A549 (cell line): Measurements from ENCODE around the gene SCFD1. TPM values are rescaled to one million over a fixed set of nuclear protein-coding genes. Genes with fewer than 3 reads are reported as not detected.

ENCODE experiments used
- ATAC-seq, 2 experiments: fragments of 200-7000 bp in 1 of 2; fragments of >200 bp in 1 of 2; cut with Nextera tagmentation in 1 of 2; cut with Tn5 transposase in 1 of 2; 3 replicates each; pipeline versions ENCODE4 v1.8.0 to v1.9.1; 2018 to 2020; ENCODE audit warnings: mild to moderate bottlenecking in 1 of 2, moderate library complexity in 1 of 2
- CTCF ChIA-PET: fragments of 300-600 bp; sonication (Branson Sonifier 250); formaldehyde crosslinking; extraction: SDS; loops from one replicate; lab custom pipeline; 2021; ENCODE audit warnings: antibody characterized with exemption, inconsistent platforms; lab: Yijun Ruan, JAX
- POLR2A ChIA-PET: fragments of 350-600 bp; formaldehyde crosslinking; extraction: SDS; loops from one replicate; lab custom pipeline; 2021; ENCODE audit warnings: antibody characterized with exemption, inconsistent platforms; lab: Yijun Ruan, JAX
- DNase-seq, 2 experiments: peaks; one replicate each; pipeline versions ENCODE4 v3.0.0 to v3.0.0-alpha.2; 2011 to 2016; ENCODE audit warnings: low read depth in 1 of 2, low spot score in 1 of 2
- FAIRE-seq: peaks from 2 replicates; lab custom pipeline; 2011; peaks lifted over from hg19 to GRCh38; lab: Jason Lieb, UNC
- H3K27ac ChIP-seq, 2 experiments: fragments of >200 bp; sonication (Bioruptor Twin); formaldehyde crosslinking; 3 replicates each; pipeline ENCODE4 v1.5.1; 2016 to 2017
- H3K4me1 ChIP-seq: fragments of >200 bp; sonication (Bioruptor Twin); formaldehyde crosslinking; 3 replicates; pipeline ENCODE4 v1.6.1; 2016
- H3K4me2 ChIP-seq: fragments of >200 bp; sonication (Bioruptor Twin); formaldehyde crosslinking; 3 replicates; pipeline ENCODE4 v1.6.1; 2016
- H3K4me3 ChIP-seq: fragments of >200 bp; sonication (Bioruptor Twin); formaldehyde crosslinking; 3 replicates; pipeline ENCODE4 v1.5.1; 2016
- H3K9me3 ChIP-seq: fragments of >200 bp; sonication (Bioruptor Twin); formaldehyde crosslinking; 3 replicates; pipeline ENCODE4 v1.6.1; 2016
- BHLHE40 ChIP-seq: IDR thresholded peaks from 2 replicates; pipeline ENCODE4 v1.6.1; 2012; ENCODE audit warnings: low read depth, low read length, inconsistent platforms
- CHD4 ChIP-seq: fragments of 200-600 bp; sonication (generic); IDR thresholded peaks from 2 replicates; pipeline ENCODE4 v1.6.1; 2016; ENCODE audit warnings: antibody characterized with exemption, mild to moderate bottlenecking, borderline replicate concordance
- ESRRA ChIP-seq: fragments of 150-350 bp; IDR thresholded peaks from 2 replicates; pipeline ENCODE4 v1.6.1; 2014; ENCODE audit warnings: mild to moderate bottlenecking, low read length, borderline replicate concordance
- FOXS1 ChIP-seq: fragments of 250-450 bp; sonication (Bioruptor Pico); IDR thresholded peaks from 2 replicates; pipeline ENCODE4 v1.5.0; 2020; ENCODE audit warnings: mild to moderate bottlenecking, moderate library complexity
- GATA3 ChIP-seq: IDR thresholded peaks from 2 replicates; pipeline ENCODE4 v1.6.1; 2012; ENCODE audit warnings: borderline replicate concordance
- HDAC2 ChIP-seq: fragments of 200-600 bp; sonication (generic); IDR thresholded peaks from 2 replicates; pipeline ENCODE4 v1.6.1; 2016
- HOXA7 ChIP-seq: fragments of 250-450 bp; sonication (Bioruptor Pico); IDR thresholded peaks from 2 replicates; pipeline ENCODE4 v1.5.0; 2020; ENCODE audit warnings: mild to moderate bottlenecking, moderate library complexity
- KDM1A ChIP-seq: fragments of 200-600 bp; sonication (generic); IDR thresholded peaks from 2 replicates; pipeline ENCODE4 v1.6.1; 2016; ENCODE audit warnings: low read depth, mild to moderate bottlenecking
- NFE2L2 ChIP-seq: fragments of 150-350 bp; conservative IDR thresholded peaks from 2 replicates; pipeline ENCODE4 v1.6.1; 2014; ENCODE audit warnings: low read length
- POLR2A ChIP-seq: IDR thresholded peaks from 2 replicates; pipeline ENCODE4 v1.6.1; 2012; ENCODE audit warnings: mild to moderate bottlenecking, low read length
- POLR2AphosphoS2 ChIP-seq: conservative IDR thresholded peaks from 2 replicates; pipeline ENCODE4 v1.6.1; 2012; ENCODE audit warnings: low read length, improper control_type of control experiment, inconsistent platforms
- RAD21 ChIP-seq, 2 experiments: fragments of >200 bp in 1 of 2; sonication (Bioruptor Twin) in 1 of 2; formaldehyde crosslinking in 1 of 2; IDR thresholded peaks in 1 of 2; conservative IDR thresholded peaks in 1 of 2; 2 replicates in 1 of 2; 3 replicates in 1 of 2; pipeline ENCODE4 v1.6.1; 2012 to 2018; ENCODE audit warnings: inconsistent platforms in 1 of 2
- RCOR1 ChIP-seq: fragments of 150-350 bp; IDR thresholded peaks from 2 replicates; pipeline ENCODE4 v1.6.1; 2014; ENCODE audit warnings: antibody characterized with exemption, low read length, low read depth
- SMC3 ChIP-seq: fragments of >200 bp; sonication (Bioruptor Twin); formaldehyde crosslinking; IDR thresholded peaks from 3 replicates; pipeline ENCODE4 v1.6.1; 2018; ENCODE audit warnings: inconsistent platforms
- WGBS: methylation state at CpG from one replicate; pipeline ENCODE4 v1.1.6; 2017; ENCODE audit errors: missing lambda C conversion rate; 5-methylcytosine and 5-hydroxymethylcytosine counted together
- polyA plus RNA-seq, 4 experiments: library from polyadenylated mRNA; depleted of rRNA in 3 of 4; stranded (reverse); fragments of >200 nt; fragmentation: RNase III in 1 of 4; extraction: RNeasy Plus Mini Kit Qiagen cat#74134 plus additional on column Dnase treatment in 1 of 4; gene quantifications; 2 replicates in 3 of 4; 3 replicates in 1 of 4; pipeline ENCODE4 v1.2.3, GENCODE V29; 2011 to 2017
- TF ChIP-seq, protein P1 (sequence below): fragments of >200 bp; sonication (Bioruptor Twin); formaldehyde crosslinking; IDR thresholded peaks from 3 replicates; pipeline ENCODE4 v1.6.1; 2016
- TF ChIP-seq, protein P2 (sequence below): fragments of >200 bp; sonication (Bioruptor Twin); formaldehyde crosslinking; IDR thresholded peaks from 2 replicates; pipeline ENCODE4 v1.6.1; 2016
- TF ChIP-seq, protein P3 (sequence below): fragments of 250-450 bp; sonication (Bioruptor Pico); IDR thresholded peaks from 2 replicates; pipeline ENCODE4 v1.5.0; 2021; ENCODE audit warnings: mild to moderate bottlenecking, moderate library complexity, borderline replicate concordance
- TF ChIP-seq, protein P4 (sequence below): fragments of 200-600 bp; sonication (generic); IDR thresholded peaks from 2 replicates; pipeline ENCODE4 v1.6.1; 2016; ENCODE audit warnings: antibody characterized with exemption, mild to moderate bottlenecking, moderate library complexity

The SCFD1 gene
- polyA plus RNA-seq, 2 of the 4 experiments (the other 2 are of a cell fraction), result 52.1 to 158 TPM

DNA sequence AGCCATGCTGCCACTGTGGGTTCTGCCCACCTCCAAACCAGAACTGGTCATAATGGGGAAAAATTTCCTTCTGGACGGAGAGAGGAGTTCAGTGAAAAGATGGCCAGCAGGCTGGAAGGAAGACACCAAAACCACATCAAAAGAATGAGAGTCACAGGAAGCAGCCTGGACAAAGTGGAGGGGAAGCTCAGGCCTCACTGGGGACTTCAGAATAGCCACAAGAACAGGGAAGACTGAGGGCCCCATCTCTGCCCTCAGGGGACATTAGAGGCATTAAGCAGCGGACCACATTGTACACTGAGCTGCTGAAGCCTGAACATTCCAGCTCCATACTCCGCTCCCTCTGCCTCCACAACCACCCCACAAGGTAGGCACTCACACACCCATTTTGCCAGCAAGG, 132.7 kb downstream of the SCFD1 start:
- WGBS, result 67% methylated on average over 3 of the region's 3 CpGs
- CTCF ChIA-PET, result interaction anchor here (1.0 kb wide), 1 partner anchor 15 kb away, joined by 3 read pairs; no protein-coding TSS in a partner anchor
- TF ChIP-seq, protein P1, sequence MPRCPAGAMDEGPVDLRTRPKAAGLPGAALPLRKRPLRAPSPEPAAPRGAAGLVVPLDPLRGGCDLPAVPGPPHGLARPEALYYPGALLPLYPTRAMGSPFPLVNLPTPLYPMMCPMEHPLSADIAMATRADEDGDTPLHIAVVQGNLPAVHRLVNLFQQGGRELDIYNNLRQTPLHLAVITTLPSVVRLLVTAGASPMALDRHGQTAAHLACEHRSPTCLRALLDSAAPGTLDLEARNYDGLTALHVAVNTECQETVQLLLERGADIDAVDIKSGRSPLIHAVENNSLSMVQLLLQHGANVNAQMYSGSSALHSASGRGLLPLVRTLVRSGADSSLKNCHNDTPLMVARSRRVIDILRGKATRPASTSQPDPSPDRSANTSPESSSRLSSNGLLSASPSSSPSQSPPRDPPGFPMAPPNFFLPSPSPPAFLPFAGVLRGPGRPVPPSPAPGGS, result no peak
- TF ChIP-seq HOXA7, result no peak
- TF ChIP-seq BHLHE40, result no peak
- no peak for TF ChIP-seq NFE2L2
- TF ChIP-seq, protein P2, sequence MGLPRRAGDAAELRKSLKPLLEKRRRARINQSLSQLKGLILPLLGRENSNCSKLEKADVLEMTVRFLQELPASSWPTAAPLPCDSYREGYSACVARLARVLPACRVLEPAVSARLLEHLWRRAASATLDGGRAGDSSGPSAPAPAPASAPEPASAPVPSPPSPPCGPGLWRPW, result no peak
- TF ChIP-seq RCOR1, result no peak
- TF ChIP-seq, protein P3, sequence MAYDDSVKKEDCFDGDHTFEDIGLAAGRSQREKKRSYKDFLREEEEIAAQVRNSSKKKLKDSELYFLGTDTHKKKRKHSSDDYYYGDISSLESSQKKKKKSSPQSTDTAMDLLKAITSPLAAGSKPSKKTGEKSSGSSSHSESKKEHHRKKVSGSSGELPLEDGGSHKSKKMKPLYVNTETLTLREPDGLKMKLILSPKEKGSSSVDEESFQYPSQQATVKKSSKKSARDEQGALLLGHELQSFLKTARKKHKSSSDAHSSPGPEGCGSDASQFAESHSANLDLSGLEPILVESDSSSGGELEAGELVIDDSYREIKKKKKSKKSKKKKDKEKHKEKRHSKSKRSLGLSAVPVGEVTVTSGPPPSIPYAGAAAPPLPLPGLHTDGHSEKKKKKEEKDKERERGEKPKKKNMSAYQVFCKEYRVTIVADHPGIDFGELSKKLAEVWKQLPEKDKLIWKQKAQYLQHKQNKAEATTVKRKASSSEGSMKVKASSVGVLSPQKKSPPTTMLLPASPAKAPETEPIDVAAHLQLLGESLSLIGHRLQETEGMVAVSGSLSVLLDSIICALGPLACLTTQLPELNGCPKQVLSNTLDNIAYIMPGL (CRISPR knock-in tag), result no peak
- no peak for TF ChIP-seq POLR2A
- TF ChIP-seq, all 56 proteins: peak for 0
- FAIRE-seq, result no peak
- H3K4me2 ChIP-seq, result no peak overlapping the region
- no peak for ATAC-seq
- DNase-seq, result no peak
- no peaks in the 10 kb centered on the region for H3K4me1 ChIP-seq
- no peaks in the 10 kb centered on the region for H3K9me3 ChIP-seq
- no peak overlapping the region for H3K4me3 ChIP-seq
- H3K27ac ChIP-seq, result no peak overlapping the region
- POLR2A ChIA-PET, result no interaction called here

DNA sequence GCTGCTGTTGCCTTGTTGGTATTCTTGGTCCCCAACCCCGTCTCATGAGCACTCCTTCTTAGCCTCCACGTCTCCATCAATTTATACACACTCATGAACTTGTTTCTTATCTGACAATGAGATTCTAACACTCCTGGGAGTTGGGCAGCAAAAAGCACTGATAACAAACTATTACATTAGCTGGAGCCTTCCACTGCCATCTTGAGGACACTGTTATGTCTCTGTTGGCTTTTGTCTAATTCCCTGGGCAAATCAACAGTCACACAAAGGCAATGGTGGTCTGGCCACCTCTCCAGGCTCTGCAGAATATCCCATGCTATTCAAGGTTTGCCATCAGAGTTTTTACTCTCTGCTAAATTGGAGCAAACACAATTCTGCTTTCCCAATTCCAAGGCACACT, 134.5 kb downstream of the SCFD1 start:
- no peak for ATAC-seq
- FAIRE-seq, result no peak
- Histone ChIP-seq H3K4me2 (no peak overlapping the region), H3K4me3 (no peak overlapping the region), H3K4me1 (no peaks in the 10 kb centered on the region), H3K9me3 (peaks cover 7% of the 10 kb centered on the region; the same call in 2 of the 3 replicates), H3K27ac (no peak overlapping the region)
- CTCF ChIA-PET, result no interaction called here
- TF ChIP-seq NFE2L2 (no peak), ESRRA (no peak), HDAC2 (no peak), RAD21 (conservative IDR thresholded peaks at IDR 0.05 in 1 of 2, IDR thresholded peaks at IDR 0.05 in 1 of 2) (0 out of 5 replicates have a peak, but pooled peaks of 1 of the 2 experiments have one; percentile 15), GATA3 (no peak)
- WGBS, result 7% methylated on average over 2 of the region's 2 CpGs
- no peak for DNase-seq
- POLR2A ChIA-PET, result no interaction called here

DNA sequence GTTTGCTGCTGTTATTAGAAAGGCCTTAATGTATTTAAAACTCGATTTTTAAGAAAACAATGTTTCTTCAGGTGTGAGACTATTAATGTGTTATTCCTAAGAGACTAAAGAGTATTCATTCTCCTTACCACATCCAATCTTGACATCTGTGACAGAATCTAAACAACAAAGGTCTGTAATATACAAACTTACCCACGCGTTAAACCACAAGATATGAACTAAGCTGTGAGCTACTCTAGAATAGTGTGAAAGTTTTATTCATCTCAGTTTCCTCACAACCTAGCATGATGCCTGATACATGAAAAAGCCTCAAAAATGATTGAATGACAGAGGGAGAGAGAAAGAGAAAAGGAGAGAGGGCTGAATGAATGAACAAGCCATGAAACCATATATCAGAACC, 135.0 kb downstream of the SCFD1 start:
- Histone ChIP-seq H3K9me3 (peaks cover 11% of the 10 kb centered on the region), H3K27ac (no peak overlapping the region), H3K4me3 (no peak overlapping the region), H3K4me2 (no peak overlapping the region), H3K4me1 (no peaks in the 10 kb centered on the region)
- FAIRE-seq (no peak), DNase-seq (no peak), ATAC-seq (no peak)
- ChIA-PET CTCF (no interaction called here), POLR2A (no interaction called here)
- TF ChIP-seq RCOR1 (no peak), POLR2A (no peak), CHD4 (no peak), SMC3 (no peak)
- 19% methylated on average over 3 of the region's 3 CpGs for WGBS

DNA sequence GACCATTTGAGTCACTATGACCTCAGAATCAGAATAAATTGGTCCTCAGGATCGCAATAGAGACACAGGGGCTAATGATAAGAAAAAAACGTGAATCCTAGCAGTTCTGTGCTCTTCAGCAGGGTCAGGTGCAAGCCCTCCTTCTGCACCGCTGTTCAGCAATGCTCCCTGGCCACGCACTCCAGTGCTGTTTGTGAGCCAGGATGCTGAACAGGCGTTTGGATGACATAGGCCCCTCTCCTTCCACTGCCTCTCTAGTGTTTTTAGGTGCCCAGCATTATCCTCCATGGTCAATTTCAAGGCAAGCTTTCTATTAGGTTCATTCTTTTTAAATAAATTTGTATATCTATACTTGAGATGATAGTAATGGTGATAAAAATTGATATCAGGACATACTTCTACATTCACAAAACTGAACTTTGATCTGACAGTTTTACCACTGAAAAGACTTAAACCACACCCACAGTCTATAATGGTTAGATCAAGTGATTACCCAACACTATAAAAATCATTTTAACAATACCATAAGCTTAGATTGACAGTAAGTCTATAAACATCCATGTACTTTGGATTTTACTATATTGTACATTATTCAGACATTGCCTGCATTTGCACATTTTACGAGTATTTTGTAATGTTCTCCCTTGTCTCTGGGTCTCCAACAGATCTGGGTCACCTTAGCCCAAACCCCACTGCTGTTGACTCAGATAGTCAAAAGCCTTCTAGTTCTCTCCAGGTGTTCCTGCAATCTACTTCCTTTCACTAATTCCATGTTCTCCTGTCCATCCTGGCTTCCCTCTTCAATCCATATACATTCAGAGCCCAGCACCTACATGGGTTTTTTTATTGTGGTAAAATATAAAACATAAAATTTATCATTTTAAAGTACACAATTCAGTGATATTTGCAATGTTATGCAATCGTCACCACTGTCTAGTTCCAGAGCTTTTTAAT, 137.3 kb downstream of the SCFD1 start:
- FAIRE-seq (no peak), DNase-seq (no peak)
- Histone ChIP-seq H3K4me1 (no peaks in the 10 kb centered on the region), H3K27ac (no peak overlapping the region), H3K4me2 (no peak overlapping the region)
- 24% methylated on average over 7 of the region's 7 CpGs for WGBS
- TF ChIP-seq FOXS1 (CRISPR knock-in tag) (no peak), KDM1A (no peak), CHD4 (no peak), POLR2AphosphoS2 (no peak), HOXA7 (no peak)
- TF ChIP-seq, protein P4, sequence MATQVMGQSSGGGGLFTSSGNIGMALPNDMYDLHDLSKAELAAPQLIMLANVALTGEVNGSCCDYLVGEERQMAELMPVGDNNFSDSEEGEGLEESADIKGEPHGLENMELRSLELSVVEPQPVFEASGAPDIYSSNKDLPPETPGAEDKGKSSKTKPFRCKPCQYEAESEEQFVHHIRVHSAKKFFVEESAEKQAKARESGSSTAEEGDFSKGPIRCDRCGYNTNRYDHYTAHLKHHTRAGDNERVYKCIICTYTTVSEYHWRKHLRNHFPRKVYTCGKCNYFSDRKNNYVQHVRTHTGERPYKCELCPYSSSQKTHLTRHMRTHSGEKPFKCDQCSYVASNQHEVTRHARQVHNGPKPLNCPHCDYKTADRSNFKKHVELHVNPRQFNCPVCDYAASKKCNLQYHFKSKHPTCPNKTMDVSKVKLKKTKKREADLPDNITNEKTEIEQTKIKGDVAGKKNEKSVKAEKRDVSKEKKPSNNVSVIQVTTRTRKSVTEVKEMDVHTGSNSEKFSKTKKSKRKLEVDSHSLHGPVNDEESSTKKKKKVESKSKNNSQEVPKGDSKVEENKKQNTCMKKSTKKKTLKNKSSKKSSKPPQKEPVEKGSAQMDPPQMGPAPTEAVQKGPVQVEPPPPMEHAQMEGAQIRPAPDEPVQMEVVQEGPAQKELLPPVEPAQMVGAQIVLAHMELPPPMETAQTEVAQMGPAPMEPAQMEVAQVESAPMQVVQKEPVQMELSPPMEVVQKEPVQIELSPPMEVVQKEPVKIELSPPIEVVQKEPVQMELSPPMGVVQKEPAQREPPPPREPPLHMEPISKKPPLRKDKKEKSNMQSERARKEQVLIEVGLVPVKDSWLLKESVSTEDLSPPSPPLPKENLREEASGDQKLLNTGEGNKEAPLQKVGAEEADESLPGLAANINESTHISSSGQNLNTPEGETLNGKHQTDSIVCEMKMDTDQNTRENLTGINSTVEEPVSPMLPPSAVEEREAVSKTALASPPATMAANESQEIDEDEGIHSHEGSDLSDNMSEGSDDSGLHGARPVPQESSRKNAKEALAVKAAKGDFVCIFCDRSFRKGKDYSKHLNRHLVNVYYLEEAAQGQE, result no peak
- TF ChIP-seq, all 56 proteins: peak for 0
- H3K9me3 ChIP-seq, result peaks cover 35% of the 10 kb centered on the region
- H3K4me3 ChIP-seq, result no peak overlapping the region
- ATAC-seq, result no peak
- CTCF ChIA-PET, result no interaction called here
- POLR2A ChIA-PET, result no interaction called here
